Astrocyte (in vitro differentiated cells and primary cell): Measurements from ENCODE around the gene BTN2A1.

ENCODE experiments used
- CTCF ChIP-seq: IDR thresholded peaks from 2 replicates; pipeline ENCODE4 v1.5.1; 2011; ENCODE audit warnings: low read depth, mild to moderate bottlenecking, inconsistent platforms, low read length, moderate library complexity; ENCODE audit not compliant: insufficient read depth
- EZH2 ChIP-seq: IDR thresholded peaks from 2 replicates; pipeline ENCODE4 v1.6.1; 2012; ENCODE audit warnings: mild to moderate bottlenecking, low read length, inconsistent platforms; ENCODE audit not compliant: insufficient read depth

- no peak for TF ChIP-seq CTCF
- no peak for TF ChIP-seq EZH2
Observed at GRCh38 chr6:26430787-26431186, 27.0 kb upstream of the BTN2A1 start.
